Loucy (cell line): ENCODE measurements around the gene GRIN3B.

Experiments
- H2AFZ ChIP-seq: fragments of 200-600 bp; sonication (generic); 2 replicates; pipeline ENCODE4 v1.6.0; 2016; ENCODE audit warnings: antibody characterized with exemption, mild to moderate bottlenecking, low read length, moderate library complexity
- H3F3A ChIP-seq: fragments of 200-600 bp; 2 replicates; pipeline ENCODE4 v1.6.0; 2016; ENCODE audit warnings: antibody characterized with exemption, low read depth, mild to moderate bottlenecking
- H3K27me3 ChIP-seq: fragments of 200-600 bp; sonication (generic); 2 replicates; pipeline ENCODE4 v1.6.1; 2014; ENCODE audit warnings: low read length, mild to moderate bottlenecking; ENCODE audit not compliant: insufficient read depth, poor library complexity, severe bottlenecking
- H3K36me3 ChIP-seq: fragments of 200-600 bp; sonication (generic); 2 replicates; pipeline ENCODE4 v1.6.1; 2016; ENCODE audit warnings: low read length; ENCODE audit not compliant: insufficient read depth
- H3K4me1 ChIP-seq: fragments of 200-600 bp; sonication (generic); 2 replicates; pipeline ENCODE4 v1.5.1; 2014; ENCODE audit warnings: low read length, mild to moderate bottlenecking; ENCODE audit not compliant: insufficient read depth, poor library complexity, severe bottlenecking
- H3K4me2 ChIP-seq: fragments of 200-600 bp; sonication (generic); 2 replicates; pipeline ENCODE4 v1.6.0; 2014; ENCODE audit warnings: antibody characterized with exemption, low read length, low read depth, mild to moderate bottlenecking; ENCODE audit not compliant: poor library complexity, severe bottlenecking
- H3K4me3 ChIP-seq: fragments of 200-600 bp; sonication (generic); 2 replicates; pipeline ENCODE4 v1.5.1; 2014; ENCODE audit warnings: low read length, mild to moderate bottlenecking, mixed read lengths; ENCODE audit not compliant: poor library complexity, severe bottlenecking
- H3K79me2 ChIP-seq: fragments of 200-600 bp; sonication (generic); 2 replicates; pipeline ENCODE4 v1.6.1; 2014; ENCODE audit warnings: low read length; ENCODE audit not compliant: insufficient read depth
- H3K9ac ChIP-seq: fragments of 200-600 bp; sonication (generic); 2 replicates; pipeline ENCODE4 v1.6.0; 2014; ENCODE audit warnings: mild to moderate bottlenecking, low read depth, low read length, moderate library complexity; ENCODE audit not compliant: poor library complexity, severe bottlenecking
- H3K9me2 ChIP-seq: fragments of 200-600 bp; sonication (generic); replicated peaks from 2 replicates; pipeline ENCODE4 v1.6.1; 2016; ENCODE audit warnings: low read depth, low read length, mixed read lengths
- H3K9me3 ChIP-seq: fragments of 200-600 bp; sonication (generic); 2 replicates; pipeline ENCODE4 v1.6.1; 2014; ENCODE audit warnings: mild to moderate bottlenecking, antibody characterized with exemption, low read length, low read depth; ENCODE audit not compliant: insufficient read depth
- H4K20me1 ChIP-seq: fragments of 200-600 bp; sonication (generic); 2 replicates; pipeline ENCODE4 v1.6.0; 2014; ENCODE audit warnings: antibody characterized with exemption, low read length, mild to moderate bottlenecking; ENCODE audit not compliant: insufficient read depth, poor library complexity, severe bottlenecking
- CTCF ChIP-seq: fragments of 200-600 bp; sonication (generic); conservative IDR thresholded peaks from 2 replicates; pipeline ENCODE4 v1.5.1; 2014; ENCODE audit warnings: mild to moderate bottlenecking, antibody characterized with exemption, low read length
- EZH2phosphoT487 ChIP-seq: fragments of 200-600 bp; IDR thresholded peaks from 2 replicates; pipeline ENCODE4 v1.6.1; 2018; ENCODE audit warnings: antibody characterized with exemption, mild to moderate bottlenecking, moderate library complexity, borderline replicate concordance

Gene GRIN3B

DNA sequence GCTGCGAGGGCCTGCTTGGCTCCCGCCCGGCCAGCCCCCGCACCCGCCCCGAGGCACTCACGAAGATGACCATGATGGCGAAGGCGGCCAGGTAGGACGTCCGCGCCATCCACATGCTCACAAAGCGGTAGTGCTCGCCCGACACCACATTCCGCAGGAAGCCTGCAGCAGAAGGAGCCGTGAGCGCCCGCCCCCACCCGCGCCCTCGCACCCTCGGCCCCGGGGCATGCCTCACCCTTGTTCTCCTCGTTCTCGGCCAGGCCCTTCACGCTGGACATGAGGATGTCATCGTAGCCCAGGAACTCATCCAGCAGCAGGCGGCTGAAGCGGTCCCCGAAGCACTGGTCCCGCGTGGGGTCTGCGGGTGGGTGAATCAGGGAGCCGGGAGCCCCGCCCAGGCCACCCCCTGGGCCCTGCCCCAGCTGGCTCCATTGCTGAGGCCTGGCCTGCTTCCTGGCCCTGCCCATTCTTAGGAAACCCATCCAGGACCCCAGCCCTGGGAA lies 11.7 kb downstream of the GRIN3B start:
- Histone ChIP-seq H4K20me1 (peaks cover 36% of the 10 kb centered on the region), H3K27me3 (no peaks in the 10 kb centered on the region), H3K9me3 (no peaks in the 10 kb centered on the region), H3K9ac (no peak overlapping the region), H3K79me2 (peaks cover 36% of the 10 kb centered on the region), H3F3A (no peaks in the 10 kb centered on the region), H3K9me2 (no peaks in the 10 kb centered on the region), H3K4me2 (no peak overlapping the region), H3K36me3 (peaks cover 28% of the 10 kb centered on the region; the same call in 1 of the 2 replicates), H3K4me3 (no peak overlapping the region), H2AFZ (no peak overlapping the region), H3K4me1 (peaks cover 1% of the 10 kb centered on the region)
- TF ChIP-seq EZH2phosphoT487 (no peak), CTCF (no peak)

DNA sequence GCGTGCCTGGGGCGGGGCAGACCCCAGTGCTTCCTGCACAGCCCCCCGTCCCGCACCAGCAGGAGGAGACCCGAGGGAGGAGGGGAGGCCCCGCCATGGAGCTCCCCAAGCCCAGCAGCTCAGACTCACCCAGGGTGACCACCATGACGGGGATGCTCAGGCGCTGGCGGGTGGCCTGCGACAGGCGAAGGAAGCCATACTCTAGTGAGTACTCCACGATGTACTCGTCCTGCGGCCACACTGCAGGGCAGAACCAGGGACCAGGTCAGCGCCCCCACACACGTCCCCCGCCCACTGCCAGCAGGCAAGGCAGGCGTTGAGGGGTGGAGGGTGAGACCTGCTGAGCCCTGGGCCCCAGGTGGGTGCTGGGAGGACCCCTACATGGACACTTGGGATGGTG lies 12.1 kb downstream of the GRIN3B start:
- TF ChIP-seq CTCF (no peak), EZH2phosphoT487 (no peak)
- Histone ChIP-seq H3K36me3 (peaks cover 28% of the 10 kb centered on the region; the same call in 1 of the 2 replicates), H3K79me2 (peaks cover 41% of the 10 kb centered on the region)

DNA sequence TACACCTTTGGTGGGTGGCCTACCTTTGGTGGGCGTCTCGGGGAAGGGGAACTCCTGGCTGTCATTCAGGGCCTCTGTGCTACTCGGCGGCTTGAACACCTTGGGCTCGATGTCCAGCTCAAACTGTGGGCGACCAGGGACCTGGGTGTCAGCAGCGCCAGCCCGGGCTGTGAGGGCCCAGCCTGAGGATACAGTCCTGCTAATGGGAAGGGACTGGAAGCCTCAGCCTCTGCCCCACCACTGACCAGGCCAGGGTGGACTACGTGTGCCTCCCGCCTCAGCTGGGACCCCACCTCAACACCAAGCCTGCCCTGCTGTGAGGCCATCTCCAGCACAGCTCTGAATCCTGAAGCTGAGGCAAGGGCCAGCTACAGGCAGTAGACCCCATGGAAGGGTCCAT lies 13.0 kb downstream of the GRIN3B start:
- no peak overlapping the region for H3K9ac ChIP-seq
- peaks cover 28% of the 10 kb centered on the region; the same call in 1 of the 2 replicates for H3K36me3 ChIP-seq
- no peaks in the 10 kb centered on the region for H3F3A ChIP-seq
- H4K20me1 ChIP-seq = peaks cover 50% of the 10 kb centered on the region
- peaks cover 50% of the 10 kb centered on the region for H3K79me2 ChIP-seq
- H3K4me1 ChIP-seq = peaks cover 14% of the 10 kb centered on the region
- H3K4me2 ChIP-seq = no peak overlapping the region
- H3K9me2 ChIP-seq = no peaks in the 10 kb centered on the region
- no peak for TF ChIP-seq CTCF
- no peak for TF ChIP-seq EZH2phosphoT487
- no peak overlapping the region for H2AFZ ChIP-seq
- H3K4me3 ChIP-seq = no peak overlapping the region
- H3K27me3 ChIP-seq = no peaks in the 10 kb centered on the region
- H3K9me3 ChIP-seq = no peaks in the 10 kb centered on the region

More for the DNA sequence above, 12.1 kb downstream of the GRIN3B start:
- Histone ChIP-seq H3F3A (no peaks in the 10 kb centered on the region), H2AFZ (no peak overlapping the region), H3K9me2 (no peaks in the 10 kb centered on the region), H3K4me1 (peaks cover 5% of the 10 kb centered on the region), H3K4me3 (no peak overlapping the region), H3K9me3 (no peaks in the 10 kb centered on the region), H3K27me3 (no peaks in the 10 kb centered on the region), H4K20me1 (peaks cover 41% of the 10 kb centered on the region), H3K4me2 (no peak overlapping the region), H3K9ac (no peak overlapping the region)
